WERI-Rb-1 (cell line): ENCODE measurements around the gene MOSMO.

ENCODE experiments used
- DNase-seq: peaks from one replicate; pipeline ENCODE4 v3.0.0-alpha.2; 2020
- H3K27ac ChIP-seq: fragments of 250-450 bp; sonication (Bioruptor Pico); 2 replicates; pipeline ENCODE4 v1.5.1; 2020; ENCODE audit warnings: mild to moderate bottlenecking, moderate library complexity
- H3K27me3 ChIP-seq: fragments of 250-450 bp; sonication (Bioruptor Pico); 2 replicates; pipeline ENCODE4 v1.5.1; 2021; ENCODE audit warnings: mild to moderate bottlenecking, low read depth, moderate library complexity; ENCODE audit not compliant: insufficient read depth, severe bottlenecking
- H3K36me3 ChIP-seq: fragments of 250-450 bp; sonication (Bioruptor Pico); 2 replicates; pipeline ENCODE4 v1.5.1; 2020; ENCODE audit warnings: mild to moderate bottlenecking, moderate library complexity
- H3K4me3 ChIP-seq: 2 replicates; pipeline ENCODE4 v1.5.1; 2011; ENCODE audit warnings: low read depth, mild to moderate bottlenecking, control low read depth, low read length
- H3K9me3 ChIP-seq: fragments of 250-450 bp; sonication (Bioruptor Pico); 2 replicates; pipeline ENCODE4 v1.5.1; 2021; ENCODE audit warnings: mild to moderate bottlenecking, moderate library complexity; ENCODE audit not compliant: severe bottlenecking
- TF ChIP-seq, protein P1 (sequence below): IDR thresholded peaks from 2 replicates; pipeline ENCODE4 v1.5.1; 2011; ENCODE audit warnings: low read depth, mild to moderate bottlenecking, control low read depth, inconsistent platforms, low read length

MOSMO gene

DNA sequence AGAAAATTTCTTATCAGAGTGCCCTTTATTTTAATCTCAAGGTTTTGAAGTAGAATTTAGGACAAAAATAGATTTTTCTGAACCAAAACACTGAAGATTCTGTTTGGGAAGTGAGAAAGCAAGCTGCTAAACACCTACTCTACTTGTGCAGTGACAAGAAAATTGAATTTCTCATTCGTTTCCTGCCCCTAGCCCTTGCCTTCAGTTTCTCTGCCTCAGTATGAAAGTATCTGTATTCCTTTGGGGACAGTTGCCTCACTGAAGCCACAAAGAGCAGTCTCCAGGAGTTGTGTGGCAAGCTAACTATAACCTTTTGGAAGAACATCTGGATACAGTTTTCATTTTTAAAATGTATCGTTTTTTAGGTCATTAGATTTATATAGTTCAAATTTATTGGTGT is 19.7 kb downstream of the MOSMO start:
- DNase-seq = no peak
- H3K4me3 ChIP-seq = no peak overlapping the region
- no peaks in the 10 kb centered on the region for H3K27me3 ChIP-seq
- H3K27ac ChIP-seq = no peak overlapping the region
- no peaks in the 10 kb centered on the region for H3K36me3 ChIP-seq
- H3K9me3 ChIP-seq = no peaks in the 10 kb centered on the region
- TF ChIP-seq, protein P1, sequence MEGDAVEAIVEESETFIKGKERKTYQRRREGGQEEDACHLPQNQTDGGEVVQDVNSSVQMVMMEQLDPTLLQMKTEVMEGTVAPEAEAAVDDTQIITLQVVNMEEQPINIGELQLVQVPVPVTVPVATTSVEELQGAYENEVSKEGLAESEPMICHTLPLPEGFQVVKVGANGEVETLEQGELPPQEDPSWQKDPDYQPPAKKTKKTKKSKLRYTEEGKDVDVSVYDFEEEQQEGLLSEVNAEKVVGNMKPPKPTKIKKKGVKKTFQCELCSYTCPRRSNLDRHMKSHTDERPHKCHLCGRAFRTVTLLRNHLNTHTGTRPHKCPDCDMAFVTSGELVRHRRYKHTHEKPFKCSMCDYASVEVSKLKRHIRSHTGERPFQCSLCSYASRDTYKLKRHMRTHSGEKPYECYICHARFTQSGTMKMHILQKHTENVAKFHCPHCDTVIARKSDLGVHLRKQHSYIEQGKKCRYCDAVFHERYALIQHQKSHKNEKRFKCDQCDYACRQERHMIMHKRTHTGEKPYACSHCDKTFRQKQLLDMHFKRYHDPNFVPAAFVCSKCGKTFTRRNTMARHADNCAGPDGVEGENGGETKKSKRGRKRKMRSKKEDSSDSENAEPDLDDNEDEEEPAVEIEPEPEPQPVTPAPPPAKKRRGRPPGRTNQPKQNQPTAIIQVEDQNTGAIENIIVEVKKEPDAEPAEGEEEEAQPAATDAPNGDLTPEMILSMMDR = no peak

DNA sequence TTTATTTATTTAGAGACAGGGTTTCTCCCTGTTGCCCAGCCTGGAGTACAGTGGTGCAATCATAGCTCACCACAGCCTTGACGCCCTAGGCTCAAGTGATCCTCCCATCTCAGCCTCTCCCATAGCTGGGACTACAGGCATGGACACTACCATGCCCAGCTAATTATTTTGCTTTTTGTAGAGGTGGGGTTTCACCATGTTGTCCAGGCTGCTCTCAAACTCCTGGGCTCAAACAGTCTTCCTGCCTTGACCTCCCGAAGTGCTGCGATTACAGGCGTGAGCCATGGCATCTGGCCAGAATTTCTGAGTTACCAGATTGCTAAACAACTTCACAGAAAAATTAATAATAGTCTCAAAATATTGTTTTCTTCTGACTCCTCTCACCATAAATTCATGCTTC is 21.7 kb downstream of the MOSMO start:
- Histone ChIP-seq H3K9me3 (no peaks in the 10 kb centered on the region), H3K36me3 (no peaks in the 10 kb centered on the region), H3K27ac (no peak overlapping the region), H3K4me3 (no peak overlapping the region), H3K27me3 (no peaks in the 10 kb centered on the region)
- TF ChIP-seq, protein P1 = no peak
- no peak for DNase-seq

DNA sequence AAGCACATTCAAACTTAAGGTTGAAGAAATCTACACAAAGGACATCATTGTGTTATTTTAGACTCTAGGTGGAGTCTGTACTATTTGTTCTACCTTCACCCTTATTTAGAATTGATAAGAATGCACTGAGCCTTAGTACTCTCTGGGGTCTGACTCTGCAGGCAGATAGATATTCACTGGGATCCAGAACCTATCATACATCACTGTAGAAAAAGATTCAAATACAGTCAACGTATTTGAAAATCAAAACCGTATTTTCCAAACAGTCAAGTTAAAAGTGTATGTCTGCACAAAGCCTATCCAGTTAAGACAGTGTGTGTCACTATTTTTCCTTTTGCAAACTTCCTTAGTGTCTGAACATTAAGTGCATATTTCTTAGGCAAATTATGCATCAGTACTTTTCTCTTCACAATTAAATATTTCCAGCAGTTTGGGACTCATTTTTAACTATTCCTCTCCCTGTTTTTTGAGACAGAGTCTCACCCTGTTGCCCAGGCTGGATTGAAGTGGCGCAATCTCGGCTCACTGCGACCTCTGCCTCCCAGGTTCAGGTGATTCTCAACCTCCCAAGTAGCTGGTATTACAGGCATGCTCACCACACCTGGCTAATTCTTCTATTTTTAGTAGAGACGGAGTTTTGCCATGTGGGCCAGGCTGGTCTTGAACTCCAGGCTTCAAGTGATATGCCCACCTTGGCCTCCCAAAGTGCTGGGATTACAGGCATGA is 22.3 kb downstream of the MOSMO start:
- Histone ChIP-seq H3K27ac (no peak overlapping the region), H3K36me3 (no peaks in the 10 kb centered on the region), H3K27me3 (no peaks in the 10 kb centered on the region), H3K4me3 (no peak overlapping the region), H3K9me3 (no peaks in the 10 kb centered on the region)
- no peak for DNase-seq
- TF ChIP-seq, protein P1 = no peak

DNA sequence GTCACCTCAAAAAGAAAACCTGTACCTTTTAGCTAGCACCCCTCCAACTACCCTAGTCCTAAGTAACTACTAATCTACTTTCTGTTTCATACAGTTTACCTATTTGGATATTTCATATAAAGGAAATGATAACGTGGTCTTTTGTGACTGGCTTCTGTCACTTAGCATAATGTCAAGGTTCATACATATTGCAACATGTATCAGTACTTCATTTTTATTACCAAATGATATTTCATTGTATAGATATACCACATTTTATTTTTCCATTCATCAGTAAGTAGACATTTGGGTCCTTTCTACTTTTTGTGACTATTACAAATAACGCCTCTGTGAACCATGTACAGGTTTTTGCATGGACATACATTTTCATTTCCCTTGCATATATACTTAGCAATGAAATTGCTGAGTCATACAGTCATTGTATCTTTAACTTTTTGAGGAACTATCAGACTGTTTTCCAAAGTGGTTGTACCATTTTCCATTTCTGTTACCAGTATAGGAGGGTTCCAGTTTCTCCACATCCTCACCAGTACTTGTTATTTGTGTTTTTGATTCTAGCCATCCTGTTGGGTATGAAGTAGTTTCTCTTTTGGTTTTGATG is 23.7 kb downstream of the MOSMO start:
- Histone ChIP-seq H3K9me3 (no peaks in the 10 kb centered on the region), H3K27ac (no peak overlapping the region), H3K27me3 (no peaks in the 10 kb centered on the region), H3K4me3 (no peak overlapping the region), H3K36me3 (no peaks in the 10 kb centered on the region)
- no peak for DNase-seq
- TF ChIP-seq, protein P1 = no peak

DNA sequence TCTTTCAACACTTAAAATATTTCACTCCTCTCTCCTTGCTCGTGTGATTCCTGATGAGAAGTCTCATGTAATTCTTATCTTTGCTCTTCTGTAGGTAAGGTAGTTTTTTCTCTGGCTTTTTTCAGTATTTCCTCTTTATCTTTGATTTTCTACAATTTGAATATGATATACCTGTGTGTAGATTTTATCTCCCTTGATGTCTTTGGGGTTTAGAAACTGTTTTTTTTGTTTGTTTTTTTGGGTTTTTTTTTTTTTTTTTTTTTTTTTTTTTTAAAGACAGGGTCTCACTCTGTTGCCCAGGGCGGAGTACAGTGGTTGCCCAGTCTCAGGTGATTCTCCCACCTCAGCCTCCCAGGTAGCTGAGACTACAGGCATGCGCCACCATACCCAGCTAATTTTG is 26.6 kb downstream of the MOSMO start:
- Histone ChIP-seq H3K27ac (no peak overlapping the region), H3K9me3 (no peaks in the 10 kb centered on the region), H3K4me3 (no peak overlapping the region), H3K27me3 (no peaks in the 10 kb centered on the region), H3K36me3 (no peaks in the 10 kb centered on the region)
- no peak for DNase-seq
- TF ChIP-seq, protein P1 = no peak
